C4-2B (cell line): Measurements from ENCODE around the gene PPP1R12B.
"Not testable (repeated sequence)": the region's sequence is repeated elsewhere in the genome, so short reads cannot be mapped to it uniquely, and the experiment has no call there.

Experiments used
- CTCF ChIP-seq: fragments of 450-650 bp; conservative IDR thresholded peaks from 2 replicates; pipeline ENCODE4 v1.5.1; 2017; ENCODE audit warnings: mild to moderate bottlenecking
- ZFX ChIP-seq: fragments of 450-650 bp; IDR thresholded peaks from 2 replicates; pipeline ENCODE4 v1.6.1; 2017

- TF ChIP-seq CTCF, ZFX: not testable (repeated sequence)
Observed at GRCh38 chr1:202615208-202615500, 266.7 kb downstream of the PPP1R12B start.
